NCI-H128 (cell line): Measurements from ENCODE around the gene TENM4.

Experiments used
- DNase-seq: peaks from one replicate; lab custom pipeline; 2025; ENCODE audit not compliant: unreplicated experiment; lab: John Stamatoyannopoulos, UW

The TENM4 gene

GRCh38 chr11:78949976-78950690 lies 490.7 kb downstream of the TENM4 start:
- no peak for DNase-seq

GRCh38 chr11:78946945-78947902 lies 493.6 kb downstream of the TENM4 start:
- DNase-seq: no peak

GRCh38 chr11:78943841-78944240 lies 497.0 kb downstream of the TENM4 start:
- no peak for DNase-seq

GRCh38 chr11:78943154-78943553 lies 497.7 kb downstream of the TENM4 start:
- DNase-seq: no peak

GRCh38 chr11:78941226-78941851 lies 499.5 kb downstream of the TENM4 start:
- no peak for DNase-seq

- DNase-seq: peak; percentile 95
These were observed 500.2 kb downstream of the TENM4 start for GRCh38 chr11:78940500-78941225.

GRCh38 chr11:78938971-78939370 lies 501.9 kb downstream of the TENM4 start:
- no peak for DNase-seq

- no peak for DNase-seq
These were observed 502.8 kb downstream of the TENM4 start for GRCh38 chr11:78938036-78938435.

GRCh38 chr11:78935398-78936068 lies 505.3 kb downstream of the TENM4 start:
- DNase-seq: no peak

GRCh38 chr11:78933350-78933749 lies 507.5 kb downstream of the TENM4 start:
- DNase-seq: no peak

- no peak for DNase-seq
These were observed 508.1 kb downstream of the TENM4 start for GRCh38 chr11:78932757-78933156.

GRCh38 chr11:78931891-78932290 lies 508.9 kb downstream of the TENM4 start:
- DNase-seq: no peak

GRCh38 chr11:78930810-78931523 lies 509.9 kb downstream of the TENM4 start:
- DNase-seq: no peak

GRCh38 chr11:78929906-78930220 lies 511.0 kb downstream of the TENM4 start:
- no peak for DNase-seq

- DNase-seq: no peak
These were observed 511.5 kb downstream of the TENM4 start for GRCh38 chr11:78929207-78929905.

GRCh38 chr11:78927511-78927910 lies 513.3 kb downstream of the TENM4 start:
- peak; percentile 45 for DNase-seq

GRCh38 chr11:78926633-78927338 lies 514.0 kb downstream of the TENM4 start:
- DNase-seq: no peak

- no peak for DNase-seq
These were observed 515.4 kb downstream of the TENM4 start for GRCh38 chr11:78925387-78925786.
